ENCODE data around the gene CAMTA1. TPM values are rescaled to one million over a fixed set of nuclear protein-coding genes. Genes with fewer than 3 reads are reported as not detected.

Gene CAMTA1
- total RNA-seq, 2 donors from 2014 or later = 105 to 113 TPM

GRCh38 chr1:7421471-7422075, 636.3 kb downstream of the CAMTA1 start:
- Histone ChIP-seq H3K27ac (no peak overlapping the region), H3K36me3 (no peaks in the 10 kb centered on the region), H3K4me3 (no peak overlapping the region), H3K27me3 (replicated peaks; ENCODE audit: insufficient read depth) (no peaks in the 10 kb centered on the region), H3K4me1 (ENCODE audit: control insufficient read depth in 1 of 2, low read depth in 2 of 2) (no peaks in the 10 kb centered on the region), H3K9me3 (no peaks in the 10 kb centered on the region)
- ATAC-seq (ENCODE audit: insufficient number of reproducible peaks, low FRiP score, low read depth) = no peak
- TF ChIP-seq CTCF (IDR thresholded peaks at IDR 0.05) = no peak
- no peak for DNase-seq (ENCODE audit: low spot score)

GRCh38 chr1:7422081-7422480, 636.8 kb downstream of the CAMTA1 start:
- no peak overlapping the region for H3K27ac ChIP-seq
- DNase-seq (ENCODE audit: low spot score) = no peak
- no peaks in the 10 kb centered on the region for H3K4me1 ChIP-seq (ENCODE audit: control insufficient read depth in 1 of 2, low read depth in 2 of 2)
- no peak for ATAC-seq (ENCODE audit: insufficient number of reproducible peaks, low FRiP score, low read depth)
- no peaks in the 10 kb centered on the region for H3K27me3 ChIP-seq (replicated peaks; ENCODE audit: insufficient read depth)
- no peaks in the 10 kb centered on the region for H3K36me3 ChIP-seq
- TF ChIP-seq CTCF (IDR thresholded peaks at IDR 0.05) = no peak
- no peak overlapping the region for H3K4me3 ChIP-seq
- H3K9me3 ChIP-seq = no peaks in the 10 kb centered on the region

- H3K9me3 ChIP-seq = no peaks in the 10 kb centered on the region
- H3K4me3 ChIP-seq = no peak overlapping the region
- DNase-seq (ENCODE audit: low spot score) (no peak), ATAC-seq (ENCODE audit: insufficient number of reproducible peaks, low FRiP score, low read depth) (no peak)
- no peaks in the 10 kb centered on the region for H3K27me3 ChIP-seq (replicated peaks; ENCODE audit: insufficient read depth)
- no peaks in the 10 kb centered on the region for H3K4me1 ChIP-seq (ENCODE audit: control insufficient read depth in 1 of 2, low read depth in 2 of 2)
- H3K27ac ChIP-seq = no peak overlapping the region
- no peak for TF ChIP-seq CTCF (IDR thresholded peaks at IDR 0.05)
- no peaks in the 10 kb centered on the region for H3K36me3 ChIP-seq
Observed at GRCh38 chr1:7422561-7422960, 637.3 kb downstream of the CAMTA1 start.

- DNase-seq (ENCODE audit: low spot score) (no peak), ATAC-seq (ENCODE audit: insufficient number of reproducible peaks, low FRiP score, low read depth) (no peak)
- Histone ChIP-seq H3K4me3 (no peak overlapping the region), H3K27ac (no peak overlapping the region), H3K4me1 (ENCODE audit: control insufficient read depth in 1 of 2, low read depth in 2 of 2) (no peaks in the 10 kb centered on the region), H3K9me3 (no peaks in the 10 kb centered on the region), H3K27me3 (replicated peaks; ENCODE audit: insufficient read depth) (no peaks in the 10 kb centered on the region), H3K36me3 (no peaks in the 10 kb centered on the region)
- no peak for TF ChIP-seq CTCF (IDR thresholded peaks at IDR 0.05)
Observed at GRCh38 chr1:7422966-7423365, 637.7 kb downstream of the CAMTA1 start.

- no peak overlapping the region for H3K27ac ChIP-seq
- no peaks in the 10 kb centered on the region for H3K4me1 ChIP-seq (ENCODE audit: control insufficient read depth in 1 of 2, low read depth in 2 of 2)
- no peak for ATAC-seq (ENCODE audit: insufficient number of reproducible peaks, low FRiP score, low read depth)
- no peaks in the 10 kb centered on the region for H3K27me3 ChIP-seq (replicated peaks; ENCODE audit: insufficient read depth)
- H3K36me3 ChIP-seq = no peaks in the 10 kb centered on the region
- H3K4me3 ChIP-seq = no peak overlapping the region
- TF ChIP-seq CTCF (IDR thresholded peaks at IDR 0.05) = no peak
- H3K9me3 ChIP-seq = no peaks in the 10 kb centered on the region
- DNase-seq (ENCODE audit: low spot score) = no peak
Observed at GRCh38 chr1:7424352-7424890, 639.2 kb downstream of the CAMTA1 start.
